GM12801 (cell line): ENCODE results near the gene NUP210.

Experiments used
- TF ChIP-seq, protein P1 (sequence below): IDR thresholded peaks from one replicate; pipeline ENCODE4 v1.5.1; 2011; ENCODE audit warnings: control low read depth; ENCODE audit not compliant: insufficient read length; ENCODE audit errors: extremely low read depth

The NUP210 gene

DNA sequence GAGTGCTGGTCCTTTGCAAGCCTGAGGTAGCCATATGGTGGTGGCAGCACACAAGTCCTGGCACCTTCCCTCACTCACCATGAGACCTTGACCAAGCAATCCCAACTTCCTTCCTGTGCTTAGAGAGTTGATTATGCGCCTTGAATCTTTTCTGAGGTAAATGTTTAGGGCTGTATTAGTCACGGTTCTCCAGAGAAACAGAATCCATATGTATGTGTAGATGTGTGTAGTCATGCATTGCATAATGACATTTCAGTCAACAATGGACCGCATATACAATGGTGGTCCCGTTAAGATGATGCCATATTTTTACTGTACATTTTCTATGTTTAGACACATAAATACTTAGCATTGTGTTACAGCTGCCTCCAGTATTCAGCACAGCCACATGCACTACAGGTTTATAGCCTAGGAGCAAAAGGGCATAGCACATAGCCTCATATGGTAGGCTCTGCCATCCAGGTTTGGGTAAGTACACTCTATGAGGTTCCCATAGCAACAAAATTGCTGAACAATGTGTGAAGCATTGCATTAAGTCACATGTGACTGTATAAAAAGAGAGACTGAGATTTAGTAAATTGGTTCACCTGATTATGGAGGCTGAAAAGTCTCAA is 20.2 kb upstream of the NUP210 start:
- TF ChIP-seq, protein P1, sequence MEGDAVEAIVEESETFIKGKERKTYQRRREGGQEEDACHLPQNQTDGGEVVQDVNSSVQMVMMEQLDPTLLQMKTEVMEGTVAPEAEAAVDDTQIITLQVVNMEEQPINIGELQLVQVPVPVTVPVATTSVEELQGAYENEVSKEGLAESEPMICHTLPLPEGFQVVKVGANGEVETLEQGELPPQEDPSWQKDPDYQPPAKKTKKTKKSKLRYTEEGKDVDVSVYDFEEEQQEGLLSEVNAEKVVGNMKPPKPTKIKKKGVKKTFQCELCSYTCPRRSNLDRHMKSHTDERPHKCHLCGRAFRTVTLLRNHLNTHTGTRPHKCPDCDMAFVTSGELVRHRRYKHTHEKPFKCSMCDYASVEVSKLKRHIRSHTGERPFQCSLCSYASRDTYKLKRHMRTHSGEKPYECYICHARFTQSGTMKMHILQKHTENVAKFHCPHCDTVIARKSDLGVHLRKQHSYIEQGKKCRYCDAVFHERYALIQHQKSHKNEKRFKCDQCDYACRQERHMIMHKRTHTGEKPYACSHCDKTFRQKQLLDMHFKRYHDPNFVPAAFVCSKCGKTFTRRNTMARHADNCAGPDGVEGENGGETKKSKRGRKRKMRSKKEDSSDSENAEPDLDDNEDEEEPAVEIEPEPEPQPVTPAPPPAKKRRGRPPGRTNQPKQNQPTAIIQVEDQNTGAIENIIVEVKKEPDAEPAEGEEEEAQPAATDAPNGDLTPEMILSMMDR, result no peak

DNA sequence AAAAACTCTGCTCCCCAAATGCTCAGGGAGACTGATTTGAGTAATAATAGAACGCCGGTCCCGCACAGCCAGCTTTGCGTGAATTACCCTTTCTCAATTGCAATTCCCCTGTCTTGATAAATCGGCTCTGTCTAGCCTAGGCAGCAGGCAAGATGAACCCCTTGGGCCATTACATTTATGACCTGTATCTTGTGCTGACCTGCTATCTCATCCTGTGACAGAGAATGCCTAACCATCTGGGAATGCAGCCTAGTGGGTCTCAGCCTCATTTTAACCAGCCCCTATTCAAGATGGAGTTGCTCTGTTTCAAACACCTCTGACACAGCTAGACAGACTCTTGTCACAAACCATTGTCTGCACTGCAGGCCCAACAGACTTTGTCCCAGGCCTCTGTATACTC is 13.8 kb upstream of the NUP210 start:
- TF ChIP-seq, protein P1, result no peak

DNA sequence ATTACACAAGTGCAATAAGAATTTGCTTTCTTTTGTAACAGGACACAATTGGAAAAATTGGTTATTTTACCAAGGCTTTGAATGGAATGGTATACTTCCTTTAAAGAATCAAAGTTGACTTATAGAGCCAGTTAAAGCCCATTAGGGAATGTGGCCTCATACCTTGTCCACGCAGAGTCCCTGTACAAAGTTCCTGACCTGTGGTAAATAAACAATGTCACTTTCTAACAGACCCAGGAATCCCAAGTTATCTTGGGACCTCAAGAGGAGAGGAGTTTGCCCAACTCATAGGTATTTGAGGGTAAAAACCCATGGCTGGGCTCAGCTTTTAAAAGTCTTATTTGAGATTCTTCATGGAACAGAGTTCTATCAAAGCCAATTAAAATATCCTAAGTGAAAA is 12.0 kb upstream of the NUP210 start:
- TF ChIP-seq, protein P1, result no peak

DNA sequence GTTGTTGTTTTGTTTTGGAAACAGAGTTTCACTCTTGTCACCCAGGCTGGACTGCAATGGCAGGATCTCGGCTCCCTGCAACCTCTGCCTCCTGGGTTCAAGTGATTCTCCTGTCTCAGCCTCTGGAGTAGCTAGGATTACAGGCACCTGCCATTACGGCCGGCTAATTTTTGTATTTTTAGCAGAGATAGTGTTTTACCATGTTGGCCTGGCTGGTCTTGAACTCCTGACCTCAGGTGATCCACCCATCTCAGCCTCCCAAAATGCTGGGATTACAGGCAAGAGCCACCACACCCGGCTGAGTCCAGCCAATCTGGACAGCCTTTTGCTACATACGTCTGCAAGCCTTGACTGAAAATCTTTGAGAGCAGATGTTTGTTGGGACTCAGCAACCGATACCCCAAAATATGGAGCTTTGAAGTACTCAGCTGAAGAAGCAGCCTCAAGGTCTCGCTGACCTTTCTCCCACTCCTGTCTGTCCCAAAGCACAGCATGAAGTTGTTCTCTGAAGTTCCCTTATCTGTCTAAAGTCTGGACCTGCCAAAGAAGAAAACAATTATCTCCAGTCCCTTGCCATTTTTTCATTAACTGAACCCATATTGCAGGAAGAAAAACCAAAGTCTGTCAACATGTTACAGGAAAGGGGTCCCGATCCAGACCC is 9.6 kb upstream of the NUP210 start:
- TF ChIP-seq, protein P1, result no peak

DNA sequence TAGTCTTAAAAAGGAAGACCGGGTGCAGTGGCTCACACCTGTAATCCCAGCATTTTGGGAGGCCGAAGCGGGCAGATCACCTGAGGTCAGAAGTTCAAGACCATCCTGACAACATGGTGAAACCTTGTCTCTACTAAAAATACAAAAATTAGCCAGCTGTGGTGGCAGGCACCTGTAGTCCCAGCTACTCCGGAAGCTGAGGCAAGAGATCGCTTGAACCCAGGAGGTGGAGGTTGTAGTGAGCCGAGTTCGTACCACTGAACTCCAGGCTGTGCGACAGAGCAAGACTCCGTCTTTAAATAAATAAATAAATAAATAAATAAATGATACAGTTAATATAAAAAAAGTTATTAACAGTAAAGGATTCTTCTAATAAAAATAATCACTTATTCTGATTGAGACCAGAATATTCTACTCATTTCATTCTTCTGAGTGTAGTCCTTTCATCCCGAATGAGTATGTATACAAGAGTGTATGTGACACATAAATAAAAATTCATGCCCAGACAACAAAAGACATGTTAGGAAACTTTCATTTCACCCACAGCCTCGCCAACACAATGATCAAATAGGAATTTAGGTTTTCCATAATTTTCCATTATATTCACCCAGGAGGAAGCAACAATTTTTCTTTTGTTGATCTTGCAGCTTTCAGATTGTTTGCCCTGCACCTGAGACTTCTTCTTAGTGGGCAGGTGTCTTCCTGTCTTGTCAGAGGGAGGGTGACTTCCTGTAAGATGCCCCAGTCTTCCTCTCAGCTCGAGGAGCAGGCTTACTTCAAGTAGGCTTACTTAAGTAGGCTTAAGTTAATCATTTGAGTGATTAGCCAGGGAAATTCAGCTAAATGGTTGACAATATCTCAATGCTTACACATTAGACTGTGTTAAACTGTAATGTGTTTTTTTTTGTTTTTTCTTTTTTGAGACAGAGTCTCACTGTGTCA is 7.8 kb upstream of the NUP210 start:
- TF ChIP-seq, protein P1, result no peak

DNA sequence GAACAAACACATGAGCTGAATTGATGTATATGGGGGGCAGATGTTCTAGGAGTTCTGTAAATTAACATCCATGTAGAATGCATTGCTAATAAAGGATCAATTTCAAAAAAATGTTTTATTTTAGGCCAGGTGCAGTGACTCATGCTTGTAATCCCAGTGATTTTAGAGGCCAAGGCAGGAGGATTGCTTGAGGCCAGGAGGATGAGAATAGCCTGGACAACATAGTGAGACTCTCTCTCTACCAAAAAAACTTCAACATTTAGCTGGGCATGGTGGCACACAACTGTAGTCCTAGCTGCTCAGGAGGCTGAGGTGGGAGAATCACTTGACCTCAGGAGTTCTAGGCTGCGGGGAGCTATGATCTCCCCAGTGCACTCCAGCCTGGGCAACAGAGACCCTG is 6.5 kb upstream of the NUP210 start:
- TF ChIP-seq, protein P1, result no peak

DNA sequence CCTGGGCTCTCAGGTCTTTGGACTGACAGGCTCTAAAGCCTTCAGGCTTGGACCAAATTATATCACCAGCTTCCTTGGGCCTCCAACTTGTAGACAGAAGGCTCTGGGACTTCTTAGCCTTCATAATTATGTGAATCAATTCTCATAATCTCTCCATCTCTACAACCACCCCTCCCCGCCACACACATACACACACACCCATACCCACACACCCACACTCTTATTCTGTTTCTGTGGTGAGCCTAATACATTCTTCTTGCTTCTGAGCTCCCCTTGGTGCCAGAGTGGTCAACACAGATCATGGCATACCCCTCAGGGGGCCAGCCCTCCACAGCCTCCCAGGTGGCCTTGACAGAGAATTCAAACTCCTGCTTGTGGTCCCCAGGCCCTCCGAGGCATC is 5.6 kb upstream of the NUP210 start:
- TF ChIP-seq, protein P1, result no peak
